Activated naive CD4-positive, alpha-beta T cell treated with anti-CD3 and anti-CD28 coated beads, Interleukin-2, amount 50 U/mL, for 16 hours (primary cell): ENCODE data around the gene PDCD4.

ENCODE experiments used
- DNase-seq: peaks from one replicate; pipeline ENCODE4 v3.0.0-alpha.2; 2020

Gene PDCD4

DNA sequence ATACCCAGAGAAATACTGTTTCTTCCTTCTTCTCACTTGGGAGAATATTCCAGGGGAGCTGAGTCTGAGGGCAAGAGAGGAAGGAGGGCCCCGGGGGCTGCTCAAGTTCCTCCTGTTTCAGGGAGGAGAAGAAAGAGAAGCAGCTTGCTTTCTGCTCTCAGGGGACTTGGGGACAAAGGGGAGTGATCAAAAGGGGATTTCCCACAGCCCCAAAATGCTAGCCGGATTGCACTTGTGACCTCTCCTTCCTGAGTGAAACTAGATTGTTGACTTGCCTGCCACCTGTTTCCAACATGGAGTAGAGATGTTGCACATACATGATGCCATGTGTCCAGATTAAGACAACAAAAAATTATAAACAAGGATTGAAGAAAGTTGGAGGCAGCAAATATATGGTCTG is 28.7 kb upstream of the PDCD4 start:
- DNase-seq: peak; percentile 36

DNA sequence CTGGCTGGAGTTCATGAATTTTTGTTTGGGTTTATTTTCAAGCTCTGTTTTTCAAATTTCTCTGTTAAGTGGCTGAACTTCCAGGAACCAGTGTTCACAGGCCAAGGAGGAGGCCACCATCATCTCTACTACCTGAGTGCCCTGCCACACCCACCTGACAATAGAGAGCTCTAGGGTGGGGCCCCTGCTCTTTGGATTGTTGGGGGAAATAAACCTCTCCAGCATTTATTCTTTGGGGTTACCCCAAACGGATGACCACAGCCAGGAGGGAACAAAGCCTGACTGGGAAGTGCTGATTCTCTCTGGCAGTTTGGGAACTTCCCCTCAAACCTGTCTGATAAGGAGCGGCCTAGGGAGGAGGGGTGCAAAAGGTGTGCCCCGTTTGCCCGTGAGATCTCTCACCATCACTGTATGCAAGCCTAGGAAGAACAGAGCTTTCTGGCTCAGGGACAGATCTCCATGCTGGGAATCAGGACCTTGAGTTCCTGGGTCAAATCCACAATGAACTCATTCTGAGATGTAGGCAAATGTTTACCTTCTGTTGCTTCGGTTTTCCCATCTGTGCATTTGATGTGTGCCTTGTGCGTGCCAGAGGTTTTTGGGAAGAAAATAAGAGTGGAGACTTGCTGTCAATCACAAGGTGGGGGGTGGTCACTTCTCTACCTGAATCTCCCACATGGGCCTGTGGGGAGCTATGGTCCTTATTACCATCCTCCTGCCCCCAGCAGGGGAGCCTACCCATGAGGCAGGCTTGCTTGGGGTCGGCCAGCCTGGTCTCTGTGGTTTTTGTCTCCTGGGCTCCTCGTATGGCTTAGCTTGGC is 27.7 kb upstream of the PDCD4 start:
- no peak for DNase-seq

DNA sequence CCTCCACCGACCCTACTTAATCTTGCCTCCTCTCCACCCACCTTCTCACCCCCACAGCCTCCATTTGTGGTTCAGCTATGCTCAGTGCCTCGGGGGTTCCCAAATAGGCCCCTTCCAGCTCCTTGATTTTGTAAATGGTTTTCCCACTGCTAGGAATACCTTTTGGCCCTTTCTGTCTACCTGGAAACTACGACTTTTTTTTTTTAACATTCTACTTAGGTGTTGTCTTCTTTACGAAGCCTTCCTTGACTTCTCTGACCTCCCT is 27.2 kb upstream of the PDCD4 start:
- no peak for DNase-seq

DNA sequence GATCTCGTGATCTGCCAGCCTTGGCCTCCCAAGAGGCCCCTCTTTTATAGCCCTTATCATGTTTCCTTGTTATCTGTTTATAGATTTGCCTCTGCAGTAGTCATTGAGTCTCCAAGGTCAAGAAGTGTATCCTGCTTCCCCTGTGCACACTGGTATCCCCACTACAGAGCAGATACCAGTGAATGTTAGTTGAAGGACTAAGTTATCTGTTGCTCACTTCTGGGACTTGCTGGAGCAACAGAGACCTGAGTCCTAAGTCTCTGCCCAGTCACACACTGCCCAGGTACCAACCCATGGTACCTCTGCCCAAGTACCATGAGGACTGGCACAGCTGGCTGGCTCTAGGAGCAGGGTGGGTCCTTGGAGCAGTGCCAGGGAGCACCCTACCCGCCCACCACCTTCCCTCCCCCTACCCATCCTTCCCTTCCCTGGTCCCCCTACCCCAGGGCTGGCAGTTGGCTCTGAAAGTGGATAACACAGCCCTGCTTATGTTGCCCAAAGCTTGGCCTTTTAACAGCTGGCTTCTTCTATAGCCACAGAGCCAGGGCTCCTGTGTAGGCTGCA is 26.5 kb upstream of the PDCD4 start:
- DNase-seq: no peak

DNA sequence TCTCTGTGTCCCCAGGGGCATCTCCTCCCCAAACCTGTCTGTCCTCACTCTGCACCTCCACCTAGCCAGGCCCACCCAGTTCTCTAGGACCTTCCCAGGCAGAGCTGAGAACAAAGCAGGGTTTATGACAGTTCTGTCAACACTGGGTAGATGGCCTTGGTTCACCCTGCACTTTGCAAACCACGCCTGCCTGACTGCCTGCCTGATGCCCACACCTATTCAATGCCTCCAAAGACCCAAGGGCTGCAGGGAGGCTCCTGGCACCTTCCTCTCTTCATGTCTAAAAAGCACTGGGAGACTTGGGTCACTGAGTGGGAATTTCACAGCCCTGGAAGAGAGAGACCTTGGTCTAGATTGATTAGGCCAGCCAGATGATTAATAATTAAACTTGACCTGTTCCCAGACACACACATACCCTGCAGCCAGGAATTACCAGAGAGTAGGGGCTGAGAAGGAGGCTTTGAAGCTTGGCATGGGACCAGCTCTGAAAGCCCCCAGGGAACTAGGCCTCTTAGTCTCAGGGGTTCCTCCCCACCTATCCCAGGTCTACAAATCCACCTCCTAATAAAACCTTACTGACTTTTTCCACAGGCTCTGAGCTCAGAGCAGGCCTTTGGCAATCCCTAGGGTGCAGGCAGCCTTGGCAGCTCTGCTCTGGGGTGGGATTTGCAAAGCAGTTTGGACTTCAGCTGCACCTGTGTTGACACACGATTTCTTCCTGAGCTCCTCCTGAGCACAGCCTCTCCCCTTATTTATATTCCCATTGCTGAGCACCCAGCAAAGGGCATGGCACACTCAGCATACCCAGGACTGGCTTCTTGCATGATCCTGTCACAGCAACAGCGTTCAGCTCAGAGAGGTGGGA is 25.7 kb upstream of the PDCD4 start:
- no peak for DNase-seq

DNA sequence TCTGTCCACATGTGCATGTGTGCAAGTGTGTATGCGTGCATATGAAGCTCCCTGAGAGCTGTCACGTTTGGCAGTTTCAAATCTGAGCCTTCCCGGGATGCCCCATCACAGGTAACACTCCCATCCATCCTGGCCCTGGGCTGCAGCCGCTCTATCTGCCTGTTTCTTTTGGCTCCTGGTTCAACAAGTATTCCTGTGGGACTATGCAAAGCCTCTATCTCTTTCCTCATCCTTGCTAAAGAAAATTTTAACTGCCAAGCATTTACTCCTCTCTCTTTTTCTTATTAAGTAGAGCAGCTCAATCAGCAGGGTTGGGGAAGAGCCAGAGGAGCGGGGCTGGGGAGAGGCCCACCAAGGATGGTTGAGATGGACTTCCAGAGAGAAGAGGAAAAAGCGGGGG is 24.4 kb upstream of the PDCD4 start:
- DNase-seq: no peak

DNA sequence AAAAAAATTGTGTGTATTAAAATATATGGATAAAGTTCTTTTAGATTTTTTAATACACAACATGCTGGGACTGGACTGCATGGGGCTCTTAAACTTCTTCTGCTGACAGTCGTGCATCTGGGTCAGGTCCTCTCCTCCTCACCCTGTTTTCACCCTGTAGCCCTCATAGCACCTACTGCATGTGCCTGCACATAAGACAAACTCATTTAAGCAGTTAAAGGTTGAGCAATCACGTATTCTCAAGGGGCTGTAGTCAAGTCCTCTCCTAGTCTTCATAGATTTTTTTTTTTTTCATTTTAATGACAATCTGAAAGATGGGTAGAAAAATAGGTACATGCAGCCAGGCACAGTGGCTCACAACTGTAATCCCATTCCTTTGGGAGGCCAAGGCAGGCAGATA is 23.6 kb upstream of the PDCD4 start:
- no peak for DNase-seq

DNA sequence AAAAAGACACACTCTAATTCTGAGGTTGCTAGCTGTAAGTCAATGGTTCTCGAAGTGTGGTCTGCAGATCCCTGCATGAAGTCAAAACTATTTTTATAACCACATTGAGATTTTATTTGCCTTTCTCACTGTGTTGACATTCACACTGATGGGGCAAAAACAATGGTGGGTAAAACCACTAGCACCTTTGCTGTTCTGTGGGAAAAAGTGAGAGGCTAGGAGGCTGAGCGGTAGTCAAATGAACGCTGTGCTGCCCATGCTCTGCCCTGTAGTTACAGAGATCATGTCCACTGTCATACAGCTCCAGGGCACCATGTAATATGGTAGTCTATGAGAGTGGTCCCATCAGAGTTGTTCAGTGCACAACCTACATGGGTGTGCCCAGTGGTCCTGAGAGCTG is 21.6 kb upstream of the PDCD4 start:
- DNase-seq: no peak

DNA sequence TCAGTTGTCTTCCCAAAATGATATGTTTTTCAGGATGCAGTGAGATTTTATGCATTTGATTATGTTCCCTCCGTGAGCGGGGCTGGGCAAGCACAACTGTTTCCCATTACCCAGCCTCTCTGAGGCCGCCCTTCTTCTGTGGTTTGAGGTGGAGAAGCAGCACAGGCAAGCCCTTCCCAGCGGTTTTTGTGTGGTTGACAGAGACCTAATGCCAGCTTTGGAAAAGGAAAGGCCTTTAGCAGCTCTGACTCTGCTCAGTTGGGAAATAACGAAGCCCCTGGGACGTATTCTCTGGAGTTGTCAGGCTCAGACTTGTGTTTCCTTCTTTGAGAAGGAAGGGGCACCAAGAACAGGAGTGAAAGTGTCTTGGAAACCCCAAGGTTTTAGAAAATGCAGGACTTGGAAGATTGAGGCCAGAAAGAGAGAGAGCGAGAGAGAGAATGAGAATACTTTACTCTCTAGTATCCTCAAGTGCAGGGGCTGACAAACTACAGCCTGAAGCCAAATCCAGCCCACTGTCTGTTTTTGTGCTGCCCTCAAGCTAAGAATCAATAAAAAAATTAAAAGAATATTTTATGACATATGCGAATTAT is 20.6 kb upstream of the PDCD4 start:
- no peak for DNase-seq

DNA sequence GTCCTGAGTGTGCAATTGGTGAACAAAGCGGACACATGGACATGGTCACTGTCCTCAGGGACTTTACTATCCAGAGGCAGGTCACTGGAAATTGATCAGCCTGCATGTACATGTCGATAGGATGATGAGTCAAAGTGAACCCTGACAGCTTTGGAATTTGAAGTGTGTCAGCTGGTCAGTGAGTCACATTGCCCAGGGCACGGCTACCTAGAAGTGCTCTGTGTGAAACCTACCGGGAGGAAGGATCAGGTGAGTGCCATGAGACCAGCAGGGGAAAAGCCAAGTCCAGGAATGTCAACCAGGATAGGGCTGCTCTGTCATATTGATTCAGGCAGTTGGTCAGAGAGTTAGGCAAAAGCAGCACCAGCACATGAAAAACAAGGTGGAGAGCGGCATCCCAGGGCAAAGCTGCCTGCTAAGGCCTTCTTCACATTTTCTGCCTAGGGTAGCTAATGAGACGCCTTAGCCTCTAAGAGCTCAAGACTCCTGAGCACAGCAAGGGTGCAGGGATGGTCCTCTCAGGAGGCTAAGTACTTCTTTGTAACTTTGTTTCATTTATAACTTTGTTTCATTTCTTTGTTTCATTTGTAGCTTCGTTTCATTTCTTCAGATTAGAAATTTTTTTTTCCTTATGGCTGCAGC is 19.4 kb upstream of the PDCD4 start:
- DNase-seq: no peak

DNA sequence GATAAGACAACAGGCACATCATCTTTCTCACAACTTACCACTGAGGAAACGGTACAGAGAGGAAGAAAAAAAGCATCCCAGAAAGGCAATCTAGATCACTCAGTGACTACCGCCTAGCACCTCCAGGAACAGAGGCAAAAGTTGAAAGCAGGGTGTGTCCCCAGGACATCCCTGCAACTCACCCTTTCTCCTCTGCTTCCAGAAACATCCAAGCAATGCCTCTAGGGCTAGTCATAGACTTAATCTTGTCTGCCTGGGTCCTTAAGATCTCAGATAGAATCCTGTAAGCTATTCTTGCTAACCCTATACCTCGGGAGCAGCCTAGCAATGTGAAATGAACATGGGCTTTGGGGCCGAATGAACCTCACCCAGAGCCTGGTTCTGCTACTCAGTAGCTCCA is 18.8 kb upstream of the PDCD4 start:
- DNase-seq: no peak

DNA sequence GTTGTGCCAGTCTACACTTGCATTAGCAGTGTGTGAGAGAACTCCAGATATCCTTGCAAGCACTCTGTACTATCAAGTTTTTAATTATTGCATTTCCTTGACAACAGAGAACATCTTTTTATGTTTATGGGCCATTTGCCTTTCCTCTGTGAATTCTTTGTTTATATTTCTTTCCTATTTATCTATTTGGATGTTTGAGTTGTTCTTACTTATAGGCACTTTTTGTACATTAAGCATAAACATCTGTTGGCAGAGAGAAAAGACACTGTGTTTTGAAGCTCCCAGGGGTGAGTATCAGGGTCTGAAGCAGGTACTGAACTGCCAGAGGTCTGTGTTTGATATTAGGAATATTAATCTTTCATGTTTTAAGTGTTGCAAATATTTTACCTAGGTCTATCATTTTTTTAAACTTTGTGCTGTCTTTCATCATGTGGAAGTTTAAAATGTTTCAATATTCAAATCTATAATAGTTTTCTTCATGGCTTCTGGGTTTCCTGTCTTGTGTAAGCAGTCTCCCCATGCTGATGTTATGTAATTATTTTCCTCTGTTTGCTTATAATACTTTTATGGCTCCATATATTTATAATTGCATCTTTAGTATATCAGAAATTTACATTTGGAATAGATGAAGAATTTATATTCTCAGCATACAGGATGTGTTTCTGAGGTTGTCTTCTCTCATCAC is 17.7 kb upstream of the PDCD4 start:
- no peak for DNase-seq

DNA sequence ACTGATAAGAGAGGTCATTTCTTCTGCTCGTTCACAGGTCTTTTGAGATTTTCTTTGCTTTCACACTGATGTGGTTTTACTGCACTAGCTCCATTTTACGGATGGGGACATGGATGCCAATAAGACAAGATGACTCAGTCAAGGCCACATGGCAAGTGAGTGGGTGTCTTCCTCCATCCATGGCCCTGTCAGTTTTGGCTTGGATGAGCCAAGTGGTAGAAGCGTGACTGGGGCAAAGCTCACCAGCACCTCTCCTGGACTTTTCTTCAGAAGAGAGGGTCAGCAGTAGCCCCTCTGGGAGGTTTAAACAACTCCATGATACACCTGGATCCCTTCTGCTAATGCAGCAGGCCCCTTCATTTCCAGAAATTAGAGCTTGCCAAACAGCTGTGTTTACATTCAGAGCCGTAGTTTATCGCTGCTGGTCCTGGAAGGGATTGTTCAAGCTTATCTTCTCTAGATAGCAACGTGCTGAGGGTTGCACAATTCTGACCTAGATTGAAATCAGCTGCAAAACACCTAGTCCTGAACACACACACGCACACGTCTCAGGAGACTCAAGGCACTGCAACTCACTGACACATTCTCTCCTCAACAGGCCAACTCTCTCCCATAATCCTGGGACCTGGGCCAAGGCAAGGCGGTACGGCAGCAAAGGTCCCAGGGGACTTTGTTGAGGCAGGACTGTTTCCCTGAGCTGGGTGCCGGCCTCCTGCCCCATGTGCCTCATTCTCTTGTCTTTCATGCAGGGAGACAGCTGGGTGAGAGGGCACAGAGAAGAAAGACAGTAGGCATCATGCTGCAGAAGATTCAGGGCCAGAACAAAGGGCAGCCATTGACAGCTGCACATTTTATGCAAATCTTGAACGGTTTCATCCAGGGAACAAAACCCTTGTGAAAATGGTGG is 14.2 kb upstream of the PDCD4 start:
- no peak for DNase-seq

DNA sequence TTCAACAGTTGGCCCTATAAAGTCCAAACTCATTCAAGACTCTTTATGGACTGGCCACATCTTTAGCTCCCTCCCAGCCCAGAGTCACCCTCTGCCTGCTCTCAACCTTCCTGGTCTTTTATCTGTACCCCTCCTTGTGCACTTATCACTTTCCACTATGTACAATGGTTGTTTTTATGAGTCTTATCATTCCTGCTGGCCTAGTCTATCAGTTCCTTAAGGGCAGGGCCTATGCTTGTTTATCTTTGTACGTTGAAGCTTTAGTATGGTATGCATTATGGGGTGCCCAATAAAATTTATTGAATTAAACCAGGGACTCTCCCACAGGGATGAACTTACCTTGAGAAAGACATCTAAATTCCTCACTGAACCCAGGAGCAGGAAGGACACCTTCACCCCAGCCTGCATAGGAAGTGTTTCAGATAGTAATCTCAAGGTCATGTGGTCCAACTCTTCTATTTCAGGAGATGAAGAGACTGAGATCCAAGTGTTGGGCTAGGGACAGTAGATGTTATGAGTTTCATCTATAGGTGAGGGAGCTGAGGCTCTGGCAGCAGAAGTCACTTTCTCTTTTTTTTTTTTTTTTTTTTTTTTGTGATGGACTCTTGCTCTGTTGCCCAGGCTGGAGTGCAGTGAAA is 13.3 kb upstream of the PDCD4 start:
- no peak for DNase-seq

DNA sequence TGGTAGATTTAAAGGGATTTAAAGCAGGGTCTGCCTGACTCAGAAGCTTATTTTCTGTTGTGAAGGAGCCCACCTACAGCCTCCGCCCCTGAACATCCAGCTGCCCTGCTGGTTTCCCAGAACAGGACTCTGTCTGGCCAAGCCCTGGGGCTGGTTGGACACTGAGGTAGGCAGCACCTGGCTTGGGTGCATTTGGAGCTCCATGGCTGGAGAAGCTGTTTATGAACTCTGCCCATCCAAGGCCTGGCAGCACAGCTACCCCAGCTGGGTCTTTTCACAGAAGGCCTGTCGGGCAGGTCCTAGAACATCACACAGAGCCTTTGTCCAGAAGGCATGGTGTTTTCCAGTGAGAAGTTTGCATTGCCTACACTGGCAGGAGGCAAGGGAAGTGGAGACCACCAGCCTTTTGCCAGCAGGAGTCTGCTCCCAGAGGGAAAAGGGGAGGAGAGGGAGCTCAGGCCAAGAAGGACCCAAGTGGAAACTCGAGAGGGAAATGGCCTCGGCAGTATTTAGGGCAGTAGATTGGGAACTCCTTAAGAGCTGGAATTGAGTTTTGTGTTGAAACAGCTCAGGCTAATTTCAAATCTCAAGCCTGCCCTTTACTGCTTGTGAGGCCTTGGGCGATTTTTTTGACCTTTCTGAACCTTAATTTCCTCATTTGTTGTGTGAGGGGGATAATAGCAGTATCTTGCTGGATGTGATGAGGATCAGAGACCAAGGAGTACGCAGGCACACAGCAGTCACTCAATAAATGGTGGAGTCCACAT is 12.3 kb upstream of the PDCD4 start:
- no peak for DNase-seq

DNA sequence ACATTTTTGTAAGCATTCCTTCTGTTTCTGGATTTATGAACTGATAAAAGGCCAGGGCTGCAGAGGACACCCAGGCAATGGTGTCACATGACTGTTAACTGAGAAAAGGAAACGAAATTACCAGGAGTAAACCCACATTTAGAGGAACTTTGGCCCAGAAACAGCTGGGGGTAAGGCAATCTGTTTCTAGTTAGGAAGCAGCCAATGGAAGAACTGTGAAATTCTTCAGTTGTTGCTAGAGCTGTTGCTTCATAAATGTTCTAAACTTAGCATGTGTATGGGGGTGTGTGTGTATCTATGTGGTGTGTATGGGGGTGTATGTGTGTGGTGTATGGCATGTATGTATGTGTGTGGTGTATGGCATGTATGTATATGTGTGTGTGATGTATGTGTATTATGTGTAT is 11.8 kb upstream of the PDCD4 start:
- no peak for DNase-seq

DNA sequence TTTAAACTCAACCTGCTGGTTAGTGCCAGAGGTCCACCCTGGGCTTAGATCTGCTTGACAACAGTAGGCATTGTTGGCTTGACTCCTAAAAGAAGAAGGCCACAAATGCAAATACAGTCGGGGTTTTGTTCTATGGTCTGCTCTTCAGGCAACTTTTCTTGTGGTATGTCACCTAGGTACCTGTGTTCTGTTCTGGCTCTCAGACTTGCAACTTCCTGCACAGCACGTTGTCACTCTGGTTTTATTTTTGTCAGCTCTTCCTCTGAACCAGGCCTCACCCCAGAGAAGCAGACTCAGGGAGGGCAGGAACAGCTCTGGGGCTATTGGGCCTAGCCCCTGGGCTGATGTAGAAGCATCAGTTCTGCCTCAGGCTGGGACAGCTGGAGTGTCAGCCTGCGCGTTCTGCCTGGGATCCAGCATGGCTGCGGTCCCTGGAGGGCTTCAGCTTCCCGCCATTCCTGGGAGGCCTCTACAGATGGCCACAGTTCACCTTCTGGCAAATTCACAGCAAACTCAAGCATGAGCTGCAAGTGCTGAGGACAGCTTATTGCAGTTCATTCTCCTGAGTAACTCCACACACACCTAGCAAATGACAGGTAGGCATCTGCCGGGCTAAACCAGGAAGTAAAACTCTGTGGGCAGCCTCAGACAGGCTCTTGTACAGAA is 11.0 kb upstream of the PDCD4 start:
- peak; percentile 26 for DNase-seq

DNA sequence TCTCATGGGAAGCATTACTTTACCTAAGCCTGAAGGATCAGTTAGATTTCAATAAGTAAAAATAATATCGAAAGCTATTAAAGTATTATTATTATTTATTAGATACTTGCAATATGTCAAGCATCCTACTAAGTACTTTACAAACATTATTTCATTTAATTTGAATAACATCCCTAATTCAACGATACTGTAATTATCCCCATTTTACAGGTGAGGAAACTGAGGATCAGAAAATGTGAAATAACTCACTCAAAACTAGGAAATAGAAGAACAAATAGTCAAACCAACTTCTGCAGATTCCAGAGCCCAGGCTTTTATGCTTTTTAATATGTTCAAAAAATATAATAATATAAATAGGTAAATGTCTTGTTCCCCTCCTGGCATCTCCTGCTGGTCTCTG is 10.3 kb upstream of the PDCD4 start:
- no peak for DNase-seq

DNA sequence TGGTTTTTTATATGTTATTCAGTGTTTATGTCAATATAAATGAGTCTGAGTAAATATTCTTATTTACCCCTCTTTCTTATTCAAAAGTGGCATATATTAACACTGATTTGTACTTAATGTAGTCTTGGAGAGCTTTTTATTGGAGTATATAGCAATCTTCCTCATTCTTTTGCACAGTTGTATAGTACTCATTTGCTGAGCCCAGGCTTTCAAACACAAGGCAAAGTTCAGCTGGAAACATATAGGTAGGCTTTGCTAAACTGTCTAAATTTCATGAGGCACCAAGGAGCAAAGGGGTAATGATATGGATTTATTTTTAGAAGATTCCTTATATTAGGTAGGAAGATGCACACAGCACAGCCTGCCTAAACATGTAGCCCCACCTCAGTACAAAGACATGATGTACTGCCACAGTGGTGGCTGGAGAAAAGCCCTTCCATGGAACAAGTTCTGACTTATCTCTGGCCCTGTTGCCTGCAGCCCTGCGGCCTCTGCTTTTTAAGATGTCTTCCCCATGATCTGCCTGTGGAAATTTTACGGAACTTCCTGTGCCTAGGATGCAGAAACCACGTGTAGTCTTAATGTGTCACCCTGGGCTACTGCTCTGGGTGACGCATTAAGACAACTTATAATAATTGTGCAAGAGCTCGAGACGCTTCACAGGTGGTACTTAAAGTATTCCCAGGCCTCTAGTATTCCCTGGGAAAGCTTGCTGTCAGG is 9.6 kb upstream of the PDCD4 start:
- no peak for DNase-seq
